GM06990 (cell line): ENCODE results near the gene KCNQ5.
"Not testable (repeated sequence)": the region's sequence is repeated elsewhere in the genome, so short reads cannot be mapped to it uniquely, and the experiment has no call there.

Experiments
- DNase-seq: peaks from one replicate; pipeline ENCODE4 v3.0.0-alpha.2; 2011; ENCODE audit not compliant: insufficient read length; ENCODE audit errors: extremely low read depth
- H3K27me3 ChIP-seq: replicated peaks from 2 replicates; pipeline ENCODE4 v1.6.0; 2011; ENCODE audit warnings: low read length; ENCODE audit not compliant: control insufficient read depth, insufficient read depth
- H3K36me3 ChIP-seq: 2 replicates; pipeline ENCODE4 v1.5.1; 2011; ENCODE audit warnings: low read length; ENCODE audit not compliant: control insufficient read depth, insufficient read depth
- H3K4me3 ChIP-seq: replicated peaks from 2 replicates; pipeline ENCODE4 v1.5.1; 2011; ENCODE audit warnings: low read depth, mild to moderate bottlenecking, control low read depth, low read length
- CTCF ChIP-seq: IDR thresholded peaks from 2 replicates; pipeline ENCODE4 v1.5.1; 2011; ENCODE audit warnings: low read length, control low read depth, mild to moderate bottlenecking, inconsistent platforms; ENCODE audit not compliant: insufficient read depth, poor library complexity, severe bottlenecking

KCNQ5 gene

GRCh38 chr6:72890671-72891070, 268.8 kb downstream of the KCNQ5 start:
- H3K36me3 ChIP-seq, result no peaks in the 10 kb centered on the region
- no peak overlapping the region for H3K4me3 ChIP-seq
- H3K27me3 ChIP-seq, result no peaks in the 10 kb centered on the region
- no peak for DNase-seq
- no peak for TF ChIP-seq CTCF

- no peak for DNase-seq
- no peak overlapping the region for H3K4me3 ChIP-seq
- H3K27me3 ChIP-seq, result no peaks in the 10 kb centered on the region
- H3K36me3 ChIP-seq, result no peaks in the 10 kb centered on the region
- no peak for TF ChIP-seq CTCF
Measured at GRCh38 chr6:72892901-72893300, 271.0 kb downstream of the KCNQ5 start.

- no peaks in the 10 kb centered on the region for H3K27me3 ChIP-seq
- no peaks in the 10 kb centered on the region for H3K36me3 ChIP-seq
- DNase-seq, result no peak
- no peak for TF ChIP-seq CTCF
- no peak overlapping the region for H3K4me3 ChIP-seq
Measured at GRCh38 chr6:72894091-72894490, 272.2 kb downstream of the KCNQ5 start.

- H3K4me3 ChIP-seq, DNase-seq, H3K27me3 ChIP-seq, H3K36me3 ChIP-seq: not testable (repeated sequence)
Measured at GRCh38 chr6:72898313-72898712, 276.4 kb downstream of the KCNQ5 start.

- no peaks in the 10 kb centered on the region for H3K36me3 ChIP-seq
- no peak for DNase-seq
- no peak for TF ChIP-seq CTCF
- H3K27me3 ChIP-seq, result no peaks in the 10 kb centered on the region
- no peak overlapping the region for H3K4me3 ChIP-seq
Measured at GRCh38 chr6:72905705-72906478, 284.0 kb downstream of the KCNQ5 start.

GRCh38 chr6:72911463-72912155, 289.7 kb downstream of the KCNQ5 start:
- H3K36me3 ChIP-seq, result no peaks in the 10 kb centered on the region

More at GRCh38 chr6:72911463-72912155, 289.7 kb downstream of the KCNQ5 start:
- no peaks in the 10 kb centered on the region for H3K27me3 ChIP-seq
- no peak overlapping the region for H3K4me3 ChIP-seq
- no peak for DNase-seq
- no peak for TF ChIP-seq CTCF
